H1 (cell line): ENCODE results near the gene KCND3. TPM values are rescaled to one million over a fixed set of nuclear protein-coding genes. Genes with fewer than 3 reads are reported as not detected.

Source experiments
- CTCF ChIA-PET: fragments of 300-600 bp; sonication (Branson Sonifier 250); formaldehyde crosslinking; loops from one replicate; lab custom pipeline; 2021; ENCODE audit not compliant: partially characterized antibody; lab: Charles Lee
- POLR2A ChIA-PET: fragments of 300-600 bp; sonication (Branson Sonifier 250); formaldehyde crosslinking; loops from one replicate; lab custom pipeline; 2021; ENCODE audit warnings: inconsistent platforms; ENCODE audit not compliant: partially characterized antibody; lab: Charles Lee
- DNase-seq, 2 experiments: peaks; one replicate each; pipeline versions ENCODE4 v3.0.0 to v3.0.0-alpha.2; 2010 to 2022; ENCODE audit warnings: low spot score in 2 of 2, low read depth in 1 of 2, mixed read lengths in 1 of 2
- FAIRE-seq: peaks from 2 replicates; lab custom pipeline; 2011; peaks lifted over from hg19 to GRCh38; lab: Jason Lieb, UNC
- H2AFZ ChIP-seq: 2 replicates; pipeline ENCODE4 v1.8.1; 2012; ENCODE audit warnings: low read length, inconsistent platforms
- H2AK5ac ChIP-seq: 2 replicates; pipeline ENCODE4 v1.6.1; 2013; ENCODE audit warnings: low read depth, low read length
- H2BK120ac ChIP-seq: replicated peaks from 2 replicates; pipeline ENCODE3; 2013; ENCODE audit warnings: low read depth, low read length, inconsistent platforms
- H2BK12ac ChIP-seq: 2 replicates; pipeline ENCODE4 v1.6.1; 2013; ENCODE audit warnings: low read depth, low read length
- H2BK15ac ChIP-seq: 2 replicates; pipeline ENCODE4 v1.6.1; 2013; ENCODE audit warnings: low read length
- H2BK20ac ChIP-seq: 2 replicates; pipeline ENCODE4 v1.6.1; 2013; ENCODE audit warnings: low read length
- H2BK5ac ChIP-seq: 2 replicates; pipeline ENCODE4 v1.6.1; 2013; ENCODE audit warnings: low read depth, low read length
- H3K14ac ChIP-seq: 2 replicates; pipeline ENCODE4 v1.6.1; 2013; ENCODE audit warnings: inconsistent platforms; ENCODE audit not compliant: insufficient read length
- H3K18ac ChIP-seq: 2 replicates; pipeline ENCODE4 v1.6.1; 2013; ENCODE audit warnings: low read length; ENCODE audit errors: extremely low read depth
- H3K23ac ChIP-seq: 2 replicates; pipeline ENCODE4 v1.6.1; 2013; ENCODE audit warnings: inconsistent platforms; ENCODE audit not compliant: insufficient read length
- H3K23me2 ChIP-seq: 2 replicates; pipeline ENCODE4 v1.6.1; 2013; ENCODE audit warnings: low read depth, low read length
- H3K27ac ChIP-seq: 2 replicates; pipeline ENCODE4 v1.6.1; 2011; ENCODE audit warnings: low read depth, low read length, inconsistent platforms
- H3K27me3 ChIP-seq, 4 experiments: replicated peaks in 1 of 4; 1 replicate in 1 of 4; 2 replicates in 3 of 4; pipeline versions ENCODE4 v1.6.1 to v1.8.1; 2011 to 2013; ENCODE audit warnings: low read length in 3 of 4, mild to moderate bottlenecking in 3 of 4, inconsistent platforms in 2 of 4, mixed read lengths in 2 of 4, moderate library complexity in 1 of 4; ENCODE audit not compliant: control insufficient read depth in 3 of 4, insufficient read depth in 3 of 4; ENCODE audit errors: extremely low read depth in 1 of 4
- H3K36me3 ChIP-seq, 4 experiments: 2 replicates each; pipeline versions ENCODE4 v1.6.1 to v1.8.1; 2011 to 2013; ENCODE audit warnings: mild to moderate bottlenecking in 4 of 4, low read length in 3 of 4, moderate library complexity in 2 of 4, control low read depth in 1 of 4, inconsistent platforms in 1 of 4; ENCODE audit not compliant: insufficient read depth in 4 of 4, control insufficient read depth in 2 of 4
- H3K4ac ChIP-seq: replicated peaks from 2 replicates; pipeline ENCODE3; 2013; ENCODE audit warnings: low read length, low read depth, mixed read lengths, inconsistent platforms; ENCODE audit not compliant: insufficient read length
- H3K4me1 ChIP-seq, 4 experiments: replicated peaks in 1 of 4; 1 replicate in 1 of 4; 2 replicates in 3 of 4; pipeline versions ENCODE4 v1.6.1 to v1.8.1; 2011 to 2013; ENCODE audit warnings: low read length in 3 of 4, inconsistent platforms in 2 of 4, mixed read lengths in 1 of 4; ENCODE audit not compliant: insufficient read depth in 4 of 4, control insufficient read depth in 3 of 4
- H3K4me2 ChIP-seq, 2 experiments: 2 replicates each; pipeline versions ENCODE4 v1.6.1 to v1.8.1; 2011 to 2013; ENCODE audit warnings: low read depth in 2 of 2, low read length in 2 of 2, control low read depth in 1 of 2, inconsistent platforms in 1 of 2, mild to moderate bottlenecking in 1 of 2; ENCODE audit not compliant: insufficient read depth in 1 of 2
- H3K4me3 ChIP-seq, 4 experiments: fragments of 200-600, 300-600 bp in 1 of 4; sonication (generic), shearing (Covaris generic), sonication (Bioruptor Twin) in 1 of 4; 2 replicates each; pipeline versions ENCODE4 v1.5.1 to v1.8.1; 2011 to 2016; ENCODE audit warnings: low read length in 4 of 4, low read depth in 3 of 4, control low read depth in 2 of 4, inconsistent platforms in 2 of 4, mild to moderate bottlenecking in 2 of 4, mixed read lengths in 1 of 4, moderate library complexity in 1 of 4; ENCODE audit not compliant: insufficient read depth in 2 of 4; ENCODE audit errors: extremely low read depth in 1 of 4
- H3K56ac ChIP-seq: replicated peaks from 2 replicates; pipeline ENCODE3; 2013; ENCODE audit warnings: low read depth, mild to moderate bottlenecking, mixed read lengths, low read length, inconsistent platforms; ENCODE audit not compliant: insufficient read length
- H3K79me1 ChIP-seq: 2 replicates; pipeline ENCODE4 v1.6.1; 2013; ENCODE audit warnings: low read depth, low read length, control low read depth
- H3K79me2 ChIP-seq, 2 experiments: 2 replicates each; pipeline versions ENCODE4 v1.6.1 to v1.8.1; 2012 to 2013; ENCODE audit warnings: low read length in 2 of 2, mild to moderate bottlenecking in 2 of 2, inconsistent platforms in 1 of 2; ENCODE audit not compliant: insufficient read depth in 2 of 2, control insufficient read depth in 1 of 2
- H3K9ac ChIP-seq, 4 experiments: replicated peaks in 1 of 4; 1 replicate in 1 of 4; 2 replicates in 3 of 4; pipeline versions ENCODE4 v1.6.1 to v1.8.1; 2011 to 2013; ENCODE audit warnings: low read depth in 3 of 4, low read length in 3 of 4, control low read depth in 2 of 4, mild to moderate bottlenecking in 2 of 4, moderate library complexity in 2 of 4, inconsistent platforms in 1 of 4; ENCODE audit errors: extremely low read depth in 1 of 4
- H3K9me3 ChIP-seq, 2 experiments: 2 replicates each; pipeline versions ENCODE4 v1.6.1 to v1.8.1; 2012 to 2013; ENCODE audit warnings: mild to moderate bottlenecking in 2 of 2, moderate library complexity in 2 of 2, control low read depth in 1 of 2, inconsistent platforms in 1 of 2, low read depth in 1 of 2, low read length in 1 of 2, mixed read lengths in 1 of 2; ENCODE audit not compliant: insufficient read depth in 2 of 2
- H4K20me1 ChIP-seq, 2 experiments: replicated peaks in 1 of 2; 2 replicates each; pipeline versions ENCODE3 to v1.8.1; 2011 to 2013; ENCODE audit warnings: inconsistent platforms in 2 of 2, low read length in 2 of 2, mild to moderate bottlenecking in 1 of 2; ENCODE audit not compliant: insufficient read depth in 2 of 2, control insufficient read depth in 1 of 2
- H4K5ac ChIP-seq: 2 replicates; pipeline ENCODE4 v1.6.1; 2013; ENCODE audit warnings: low read length, low read depth, mixed read lengths, inconsistent platforms; ENCODE audit not compliant: insufficient read length
- H4K8ac ChIP-seq: 2 replicates; pipeline ENCODE4 v1.8.0; 2013; ENCODE audit warnings: mild to moderate bottlenecking, moderate library complexity, low read length, inconsistent platforms; ENCODE audit not compliant: insufficient read depth; ENCODE audit errors: extremely low read depth
- H4K91ac ChIP-seq: replicated peaks from 2 replicates; pipeline ENCODE3; 2013; ENCODE audit warnings: low read length, mixed read lengths, inconsistent platforms; ENCODE audit not compliant: insufficient read length
- BACH1 ChIP-seq: IDR thresholded peaks from 2 replicates; pipeline ENCODE4 v1.6.1; 2012; ENCODE audit warnings: low read length, improper control_type of control experiment
- BCL11A ChIP-seq, 2 experiments: IDR thresholded peaks; one replicate each; pipeline ENCODE4 v1.6.1; 2011; ENCODE audit warnings: low read depth in 2 of 2, low read length in 2 of 2, mild to moderate bottlenecking in 2 of 2
- KDM4A ChIP-seq: IDR thresholded peaks from one replicate; pipeline ENCODE4 v1.7.1; 2012; ENCODE audit warnings: low read depth, mild to moderate bottlenecking, moderate library complexity, low read length, inconsistent platforms; ENCODE audit not compliant: severe bottlenecking
- KDM5A ChIP-seq: fragments of 200-600 bp; IDR thresholded peaks from 2 replicates; pipeline ENCODE4 v1.7.1; 2012; ENCODE audit warnings: mild to moderate bottlenecking, low read length, inconsistent platforms, mixed read lengths
- POLR2A ChIP-seq, 2 experiments: IDR thresholded peaks; 1 replicate in 1 of 2; 2 replicates in 1 of 2; pipeline ENCODE4 v1.6.1; 2011; ENCODE audit warnings: low read depth in 2 of 2, low read length in 2 of 2, mild to moderate bottlenecking in 2 of 2; ENCODE audit errors: control extremely low read depth in 1 of 2
- POLR2AphosphoS5 ChIP-seq: IDR thresholded peaks from 2 replicates; pipeline ENCODE4 v1.6.1; 2011; ENCODE audit warnings: low read depth, low read length
- POU5F1 ChIP-seq: IDR thresholded peaks from 2 replicates; pipeline ENCODE4 v1.6.1; 2011; ENCODE audit warnings: low read depth, mild to moderate bottlenecking, low read length, moderate library complexity
- SUZ12 ChIP-seq: fragments of 200-600 bp; sonication (generic); IDR thresholded peaks from 2 replicates; pipeline ENCODE4 v1.6.1; 2012; ENCODE audit warnings: mild to moderate bottlenecking, inconsistent platforms, low read length, moderate library complexity, mixed read lengths
- TAF7 ChIP-seq: optimal IDR thresholded peaks from 2 replicates; pipeline ENCODE3; 2011; ENCODE audit warnings: low read depth, mild to moderate bottlenecking, inconsistent platforms, low read length, moderate library complexity, borderline replicate concordance
- TCF12 ChIP-seq: IDR thresholded peaks from 2 replicates; pipeline ENCODE4 v1.6.1; 2011; ENCODE audit warnings: low read depth, mild to moderate bottlenecking, low read length
- YY1 ChIP-seq: IDR thresholded peaks from 2 replicates; pipeline ENCODE4 v1.6.1; 2011; ENCODE audit warnings: low read depth, mild to moderate bottlenecking, low read length
- WGBS, 2 experiments: shearing (Covaris generic) in 1 of 2; methylation state at CpG; one replicate each; pipeline versions ENCODE4 v1.1.6 to v1.1.7; 2013 to 2015; ENCODE audit warnings: low lambda C conversion rate in 2 of 2, mixed read lengths in 2 of 2, inconsistent platforms in 1 of 2, low coverage in 1 of 2, missing lambda C conversion rate in 1 of 2; ENCODE audit not compliant: insufficient replicate concordance in 2 of 2, insufficient coverage in 1 of 2, insufficient read length in 1 of 2; ENCODE audit errors: extremely low coverage in 1 of 2, missing lambda C conversion rate in 1 of 2; 5-methylcytosine and 5-hydroxymethylcytosine counted together
- polyA plus RNA-seq, 7 experiments: library from polyadenylated mRNA; depleted of rRNA in 3 of 7; stranded (reverse) in 5 of 7; unstranded in 2 of 7; fragments of >200 nt in 5 of 7; fragments of 200-250 nt in 2 of 7; gene quantifications; 1 replicate in 5 of 7; 2 replicates in 1 of 7; 4 replicates in 1 of 7; pipeline versions ENCODE4 v1.2.1 to v1.2.3, GENCODE V29; 2011 to 2013; ENCODE audit warnings: missing spikeins in 2 of 7, mixed read lengths in 2 of 7
- total RNA-seq: library from RNA; stranded (reverse); fragmentation: NEBNext Ultra II Directional; extraction: Animal tissue kit (Norgen Biotek cat#: 25700); gene quantifications from 2 replicates; pipeline ENCODE4 v1.2.1, GENCODE V29; 2021
- TF ChIP-seq, protein P1 (sequence below): IDR thresholded peaks from 2 replicates; pipeline ENCODE4 v1.6.1; 2011; ENCODE audit warnings: low read length, improper control_type of control experiment

The KCND3 gene
- total and polyA plus RNA-seq, 2 of the 8 experiments (the other 6 are each of a cell fraction or from before 2014, with no cell fraction given), result 0.14 to 0.48 TPM

DNA sequence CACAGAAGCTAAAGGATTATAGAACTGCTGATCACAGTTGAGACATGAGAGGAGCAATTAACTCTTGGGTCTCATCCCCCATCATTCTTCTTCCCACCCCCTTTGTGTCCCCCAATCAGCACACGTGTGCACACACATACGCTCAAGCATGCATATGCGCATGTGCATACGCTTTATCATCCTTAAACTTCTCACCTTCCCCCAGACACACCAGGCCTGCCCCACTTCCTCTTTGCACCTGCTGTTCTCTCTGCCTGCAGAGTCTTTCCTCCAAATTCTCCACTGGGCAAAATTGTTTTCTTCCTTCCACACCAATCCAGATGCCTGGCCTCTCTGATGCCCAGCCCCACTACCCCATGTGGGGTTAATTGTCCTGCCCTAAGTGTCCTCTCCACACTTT lies 13.0 kb upstream of the KCND3 start:
- CTCF ChIA-PET, result no interaction called here
- H3K27me3 ChIP-seq, result 0 out of 7 replicates have a peak, but pooled peaks cover 0 to 2% (median 0%) of the 10 kb centered on the region in 4 experiments

More for the DNA sequence above, 13.0 kb upstream of the KCND3 start:
- no peak overlapping the region for H3K14ac ChIP-seq
- WGBS, 2 experiments, result 82% methylated on average over 4 of the region's 4 CpGs; no CpG with 5 or more reads in 1 of the 2 experiments
- no peaks in the 10 kb centered on the region for H3K36me3 ChIP-seq
- POLR2A ChIA-PET, result interaction anchor here (1.6 kb wide), 1 partner anchor 11 kb away, joined by 4 read pairs; no protein-coding TSS in a partner anchor
- no peak overlapping the region for H3K9ac ChIP-seq
- H4K5ac ChIP-seq, result no peak overlapping the region
- no peaks in the 10 kb centered on the region for H3K79me1 ChIP-seq
- H2BK5ac ChIP-seq, result no peak overlapping the region
- H3K4ac ChIP-seq, result no peak overlapping the region
- no peak overlapping the region for H2BK120ac ChIP-seq
- H3K79me2 ChIP-seq, result no peaks in the 10 kb centered on the region
- no peak overlapping the region for H2AK5ac ChIP-seq
- no peak overlapping the region for H2BK20ac ChIP-seq
- H3K4me3 ChIP-seq, result no peak overlapping the region
- no peak overlapping the region for H4K91ac ChIP-seq
- no peak overlapping the region for H2AFZ ChIP-seq
- no peak overlapping the region for H3K23ac ChIP-seq
- no peaks in the 10 kb centered on the region; the same call in 1 of the 2 replicates for H3K23me2 ChIP-seq
- H2BK12ac ChIP-seq, result no peak overlapping the region
- no peaks in the 10 kb centered on the region for H4K20me1 ChIP-seq
- no peak overlapping the region for H3K4me2 ChIP-seq
- H4K8ac ChIP-seq, result no peak overlapping the region
- peaks cover 8 to 24% (median 16%) of the 10 kb centered on the region in 4 experiments; a peak in 6 of 7 replicates for H3K4me1 ChIP-seq
- no peak overlapping the region for H3K56ac ChIP-seq
- no peak for TF ChIP-seq YY1
- TF ChIP-seq TAF7, result no peak
- TF ChIP-seq POU5F1, result no peak
- TF ChIP-seq, protein P1, sequence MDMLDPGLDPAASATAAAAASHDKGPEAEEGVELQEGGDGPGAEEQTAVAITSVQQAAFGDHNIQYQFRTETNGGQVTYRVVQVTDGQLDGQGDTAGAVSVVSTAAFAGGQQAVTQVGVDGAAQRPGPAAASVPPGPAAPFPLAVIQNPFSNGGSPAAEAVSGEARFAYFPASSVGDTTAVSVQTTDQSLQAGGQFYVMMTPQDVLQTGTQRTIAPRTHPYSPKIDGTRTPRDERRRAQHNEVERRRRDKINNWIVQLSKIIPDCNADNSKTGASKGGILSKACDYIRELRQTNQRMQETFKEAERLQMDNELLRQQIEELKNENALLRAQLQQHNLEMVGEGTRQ, result no peak
- no peak for TF ChIP-seq KDM5A
- no peak for TF ChIP-seq KDM4A
- TF ChIP-seq TCF12, result no peak
- no peak for TF ChIP-seq POLR2A (IDR thresholded peaks at IDR 0.05; ENCODE audit: control extremely low read depth in 1 of 2, low read depth in 2 of 2, low read length in 2 of 2)
- TF ChIP-seq BCL11A (IDR thresholded peaks at IDR 0.05; ENCODE audit: low read depth in 2 of 2, low read length in 2 of 2), result no peak
- TF ChIP-seq BACH1, result no peak
- TF ChIP-seq POLR2AphosphoS5, result no peak
- no peak for TF ChIP-seq SUZ12
- FAIRE-seq (no peak), DNase-seq (no peak)
- no peak overlapping the region for H2BK15ac ChIP-seq
- H3K9me3 ChIP-seq, result no peaks in the 10 kb centered on the region
- no peak overlapping the region for H3K18ac ChIP-seq
- no peak overlapping the region for H3K27ac ChIP-seq
